ENCODE data around the gene RASGRP1. TPM values are rescaled to one million over a fixed set of nuclear protein-coding genes. Genes with fewer than 3 reads are reported as not detected.

RASGRP1 gene
- total RNA-seq, 1 experiment from 2014 or later: 1.6 TPM

DNA sequence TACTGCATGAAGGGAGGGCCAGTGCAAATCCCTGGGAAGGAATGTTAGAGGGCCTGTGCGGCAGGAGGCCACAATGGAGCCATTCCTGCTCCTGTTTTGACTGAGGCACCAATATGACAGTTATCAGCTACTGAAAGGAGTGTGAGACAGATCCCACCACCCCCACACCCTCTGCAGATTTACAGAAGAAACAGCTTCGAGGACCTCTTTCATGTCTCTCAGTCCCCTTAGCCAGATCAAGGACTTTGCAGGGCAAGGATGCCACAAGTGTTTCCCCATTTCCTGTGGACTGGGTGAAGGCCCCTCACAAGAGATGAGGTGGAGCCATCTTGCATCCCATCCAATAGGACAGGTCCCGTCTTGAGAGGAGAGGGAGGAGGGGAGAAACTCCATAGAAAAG is 48.5 kb upstream of the RASGRP1 start:
- Histone ChIP-seq H3K4me1 (ENCODE audit: control insufficient read depth in 1 of 2, insufficient read depth in 2 of 2, low read length in 2 of 2) (no peaks in the 10 kb centered on the region), H4K20me1 (ENCODE audit: insufficient read depth) (no peaks in the 10 kb centered on the region), H3K27ac (ENCODE audit: low read depth, low read length) (no peak overlapping the region), H3K27me3 (ENCODE audit: insufficient read depth, low read length) (peaks cover 20% of the 10 kb centered on the region), H3K9me2 (ENCODE audit: insufficient read depth) (no peaks in the 10 kb centered on the region), H3K36me3 (ENCODE audit: control insufficient read depth in 1 of 2, insufficient read depth in 2 of 2, low read length in 2 of 2) (no peaks in the 10 kb centered on the region), H3K79me2 (ENCODE audit: insufficient read depth, low read length) (no peaks in the 10 kb centered on the region), H3K9me3 (ENCODE audit: control insufficient read depth in 1 of 2, insufficient read depth in 1 of 2, low read depth in 1 of 2, low read length in 2 of 2) (no peaks in the 10 kb centered on the region), H2AFZ (ENCODE audit: low read depth, low read length, poor library complexity, severe bottlenecking) (no peak overlapping the region), H3K9ac (ENCODE audit: low read length) (no peak overlapping the region), H3K4me3 (replicated peaks in 1 of 2; ENCODE audit: low read depth in 1 of 2, low read length in 2 of 2) (no peak overlapping the region), H3K4me2 (ENCODE audit: low read length) (no peak overlapping the region)
- no TSS peak for BruUV-seq (replicated peaks)
- TF ChIP-seq YY1 (IDR thresholded peaks at IDR 0.05; ENCODE audit: extremely low read depth, insufficient replicate concordance, low read depth, low read length): no peak
- TF ChIP-seq EZH2phosphoT487 (IDR thresholded peaks at IDR 0.05; ENCODE audit: borderline replicate concordance): no peak
- TF ChIP-seq ELF1 (IDR thresholded peaks at IDR 0.05; ENCODE audit: borderline replicate concordance, low read depth): no peak
- intact Hi-C loops (cut with micrococcal nuclease): no loop called here
- ChIA-PET CTCF (no interaction called here), RAD21 (ENCODE audit: low non-redundant PET in 1 of 2, low total read pairs in 2 of 2, uncharacterized antibody in 2 of 2, unreplicated experiment in 2 of 2) (no interaction called here), POLR2A (no interaction called here)
- ATAC-seq (no peak), DNase-seq (ENCODE audit: low read depth, low spot score) (no peak)

DNA sequence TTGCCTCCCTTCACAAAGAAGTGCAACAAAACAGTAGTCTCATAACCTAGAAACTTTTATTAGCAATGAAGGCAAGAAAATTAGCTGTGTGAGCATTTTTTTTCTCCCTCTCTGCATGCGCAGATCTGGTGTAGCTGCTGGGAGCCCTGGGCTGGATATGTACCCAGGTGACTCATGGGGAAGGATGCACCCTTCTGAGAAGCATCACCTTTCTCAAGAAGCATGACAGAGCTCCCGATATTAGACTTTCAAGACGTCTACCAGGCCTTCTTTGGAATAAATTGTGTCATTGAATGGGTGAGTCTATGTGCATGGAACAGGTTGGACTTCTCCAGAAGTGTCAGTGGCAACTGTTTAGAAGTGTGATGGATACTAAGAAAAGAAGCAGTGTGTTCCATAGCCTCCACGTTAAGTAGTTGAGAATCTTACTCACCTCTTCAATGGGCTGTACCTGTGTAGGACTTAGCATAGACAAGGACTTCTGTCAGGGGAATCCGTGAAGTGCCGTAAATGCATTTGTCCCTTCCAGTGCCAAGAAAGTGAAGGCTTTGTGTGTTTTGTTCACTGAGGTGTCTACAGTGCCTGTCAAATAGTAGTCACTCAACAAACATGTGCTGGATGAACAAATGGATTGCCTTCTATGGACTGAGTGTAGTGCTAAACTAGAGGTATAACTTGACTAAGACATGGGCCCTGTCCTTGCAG is 47.7 kb upstream of the RASGRP1 start:
- Histone ChIP-seq H3K4me2 (ENCODE audit: low read length) (no peak overlapping the region), H3K27me3 (ENCODE audit: insufficient read depth, low read length) (peaks cover 22% of the 10 kb centered on the region), H2AFZ (ENCODE audit: low read depth, low read length, poor library complexity, severe bottlenecking) (no peak overlapping the region), H3K9me2 (ENCODE audit: insufficient read depth) (no peaks in the 10 kb centered on the region), H3K27ac (ENCODE audit: low read depth, low read length) (no peak overlapping the region), H3K9ac (ENCODE audit: low read length) (no peak overlapping the region), H3K36me3 (ENCODE audit: control insufficient read depth in 1 of 2, insufficient read depth in 2 of 2, low read length in 2 of 2) (no peaks in the 10 kb centered on the region), H3K4me3 (replicated peaks in 1 of 2; ENCODE audit: low read depth in 1 of 2, low read length in 2 of 2) (no peak overlapping the region), H4K20me1 (ENCODE audit: insufficient read depth) (no peaks in the 10 kb centered on the region), H3K9me3 (ENCODE audit: control insufficient read depth in 1 of 2, insufficient read depth in 1 of 2, low read depth in 1 of 2, low read length in 2 of 2) (no peaks in the 10 kb centered on the region), H3K79me2 (ENCODE audit: insufficient read depth, low read length) (no peaks in the 10 kb centered on the region), H3K4me1 (ENCODE audit: control insufficient read depth in 1 of 2, insufficient read depth in 2 of 2, low read length in 2 of 2) (no peaks in the 10 kb centered on the region)
- CTCF ChIA-PET: no interaction called here
- no TSS peak for BruUV-seq (replicated peaks)
- POLR2A ChIA-PET: no interaction called here
- TF ChIP-seq, protein P1, sequence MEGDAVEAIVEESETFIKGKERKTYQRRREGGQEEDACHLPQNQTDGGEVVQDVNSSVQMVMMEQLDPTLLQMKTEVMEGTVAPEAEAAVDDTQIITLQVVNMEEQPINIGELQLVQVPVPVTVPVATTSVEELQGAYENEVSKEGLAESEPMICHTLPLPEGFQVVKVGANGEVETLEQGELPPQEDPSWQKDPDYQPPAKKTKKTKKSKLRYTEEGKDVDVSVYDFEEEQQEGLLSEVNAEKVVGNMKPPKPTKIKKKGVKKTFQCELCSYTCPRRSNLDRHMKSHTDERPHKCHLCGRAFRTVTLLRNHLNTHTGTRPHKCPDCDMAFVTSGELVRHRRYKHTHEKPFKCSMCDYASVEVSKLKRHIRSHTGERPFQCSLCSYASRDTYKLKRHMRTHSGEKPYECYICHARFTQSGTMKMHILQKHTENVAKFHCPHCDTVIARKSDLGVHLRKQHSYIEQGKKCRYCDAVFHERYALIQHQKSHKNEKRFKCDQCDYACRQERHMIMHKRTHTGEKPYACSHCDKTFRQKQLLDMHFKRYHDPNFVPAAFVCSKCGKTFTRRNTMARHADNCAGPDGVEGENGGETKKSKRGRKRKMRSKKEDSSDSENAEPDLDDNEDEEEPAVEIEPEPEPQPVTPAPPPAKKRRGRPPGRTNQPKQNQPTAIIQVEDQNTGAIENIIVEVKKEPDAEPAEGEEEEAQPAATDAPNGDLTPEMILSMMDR (IDR thresholded peaks at IDR 0.05 in 2 of 3, conservative IDR thresholded peaks at IDR 0.05 in 1 of 3; ENCODE audit: borderline replicate concordance in 1 of 3, insufficient read depth in 1 of 3, low read depth in 2 of 3, low read length in 2 of 3): no peak
- TF ChIP-seq ELF1 (IDR thresholded peaks at IDR 0.05; ENCODE audit: borderline replicate concordance, low read depth) (no peak), RAD21 (IDR thresholded peaks at IDR 0.05; ENCODE audit: low read depth) (no peak), YY1 (IDR thresholded peaks at IDR 0.05; ENCODE audit: extremely low read depth, insufficient replicate concordance, low read depth, low read length) (no peak), ZFX (IDR thresholded peaks at IDR 0.05) (no peak), EGR1 (IDR thresholded peaks at IDR 0.05; ENCODE audit: low read depth) (no peak)
- ATAC-seq (no peak), DNase-seq (ENCODE audit: low read depth, low spot score) (no peak)
- RAD21 ChIA-PET (ENCODE audit: low non-redundant PET in 1 of 2, low total read pairs in 2 of 2, uncharacterized antibody in 2 of 2, unreplicated experiment in 2 of 2): no interaction called here
- intact Hi-C loops (cut with micrococcal nuclease): no loop called here

All from HCT116 (cell line).